Measurements from ENCODE around the gene FMN1. TPM values are rescaled to one million over a fixed set of nuclear protein-coding genes. Genes with fewer than 3 reads are reported as not detected.

The FMN1 gene
- total RNA-seq, 1 experiment from 2014 or later, result 1.2 TPM

DNA sequence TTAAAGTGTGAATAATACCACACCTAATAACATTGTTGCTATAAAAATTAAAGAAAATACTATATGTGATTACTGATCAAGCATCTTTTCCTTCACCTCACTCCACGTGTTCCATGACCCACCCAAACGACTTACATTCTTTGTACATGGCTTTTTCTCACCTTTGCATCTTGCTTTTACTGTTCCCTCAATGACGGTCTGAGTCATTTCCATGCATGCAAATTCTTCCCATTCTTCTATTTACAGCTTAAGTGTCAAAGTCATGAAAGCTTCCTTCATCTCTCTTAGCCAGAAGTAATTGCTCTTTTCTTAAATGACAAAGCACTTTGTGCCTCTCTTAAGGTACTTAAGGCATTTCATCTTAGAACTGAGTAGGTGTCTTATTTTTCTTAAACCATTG, 412.7 kb downstream of the FMN1 start:
- H3K27ac Mint-ChIP-seq (ENCODE audit: low read depth, unreplicated experiment), result no peak overlapping the region
- H3K9me3 Mint-ChIP-seq (ENCODE audit: unreplicated experiment), result no peaks in the 10 kb centered on the region
- ChIA-PET POLR2A (no interaction called here), CTCF (no interaction called here)
- no peak for DNase-seq (ENCODE audit: unreplicated experiment)
- H3K4me1 Mint-ChIP-seq (ENCODE audit: insufficient read depth, unreplicated experiment), result no peaks in the 10 kb centered on the region
- no TSS peak for BruUV-seq (replicated peaks)
- H3K36me3 Mint-ChIP-seq (ENCODE audit: insufficient read depth, unreplicated experiment), result no peaks in the 10 kb centered on the region
- H3K4me3 Mint-ChIP-seq (ENCODE audit: unreplicated experiment), result no peak overlapping the region
- H3K27me3 Mint-ChIP-seq (ENCODE audit: insufficient read depth, unreplicated experiment), result no peaks in the 10 kb centered on the region
- TF ChIP-seq, protein P1, sequence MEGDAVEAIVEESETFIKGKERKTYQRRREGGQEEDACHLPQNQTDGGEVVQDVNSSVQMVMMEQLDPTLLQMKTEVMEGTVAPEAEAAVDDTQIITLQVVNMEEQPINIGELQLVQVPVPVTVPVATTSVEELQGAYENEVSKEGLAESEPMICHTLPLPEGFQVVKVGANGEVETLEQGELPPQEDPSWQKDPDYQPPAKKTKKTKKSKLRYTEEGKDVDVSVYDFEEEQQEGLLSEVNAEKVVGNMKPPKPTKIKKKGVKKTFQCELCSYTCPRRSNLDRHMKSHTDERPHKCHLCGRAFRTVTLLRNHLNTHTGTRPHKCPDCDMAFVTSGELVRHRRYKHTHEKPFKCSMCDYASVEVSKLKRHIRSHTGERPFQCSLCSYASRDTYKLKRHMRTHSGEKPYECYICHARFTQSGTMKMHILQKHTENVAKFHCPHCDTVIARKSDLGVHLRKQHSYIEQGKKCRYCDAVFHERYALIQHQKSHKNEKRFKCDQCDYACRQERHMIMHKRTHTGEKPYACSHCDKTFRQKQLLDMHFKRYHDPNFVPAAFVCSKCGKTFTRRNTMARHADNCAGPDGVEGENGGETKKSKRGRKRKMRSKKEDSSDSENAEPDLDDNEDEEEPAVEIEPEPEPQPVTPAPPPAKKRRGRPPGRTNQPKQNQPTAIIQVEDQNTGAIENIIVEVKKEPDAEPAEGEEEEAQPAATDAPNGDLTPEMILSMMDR (IDR thresholded peaks at IDR 0.05; ENCODE audit: unreplicated experiment), result no peak
- intact Hi-C loops (cut with micrococcal nuclease), result no loop called here

- BruUV-seq (replicated peaks), result no TSS peak
- POLR2A ChIA-PET, result no interaction called here
- CTCF ChIA-PET, result no interaction called here
- H3K27me3 Mint-ChIP-seq (ENCODE audit: insufficient read depth, unreplicated experiment), result no peaks in the 10 kb centered on the region
- peaks cover 9% of the 10 kb centered on the region for H3K9me3 Mint-ChIP-seq (ENCODE audit: unreplicated experiment)
- intact Hi-C loops (cut with micrococcal nuclease), result no loop called here
- DNase-seq (ENCODE audit: unreplicated experiment), result no peak
- H3K4me1 Mint-ChIP-seq (ENCODE audit: insufficient read depth, unreplicated experiment), result no peaks in the 10 kb centered on the region
- no peaks in the 10 kb centered on the region for H3K36me3 Mint-ChIP-seq (ENCODE audit: insufficient read depth, unreplicated experiment)
- TF ChIP-seq, protein P1 (IDR thresholded peaks at IDR 0.05; ENCODE audit: unreplicated experiment), result no peak
- no peak overlapping the region for H3K4me3 Mint-ChIP-seq (ENCODE audit: unreplicated experiment)
- H3K27ac Mint-ChIP-seq (ENCODE audit: low read depth, unreplicated experiment), result no peak overlapping the region
Measured at GRCh38 chr15:32778391-32779176, 415.9 kb downstream of the FMN1 start.

- intact Hi-C loops (cut with micrococcal nuclease), result no loop called here
- no peaks in the 10 kb centered on the region for H3K4me1 Mint-ChIP-seq (ENCODE audit: insufficient read depth, unreplicated experiment)
Measured at GRCh38 chr15:32775103-32775502, 419.4 kb downstream of the FMN1 start.

GRCh38 chr15:32774022-32774421, 420.5 kb downstream of the FMN1 start:
- H3K36me3 Mint-ChIP-seq (ENCODE audit: insufficient read depth, unreplicated experiment), result no peaks in the 10 kb centered on the region
- peak; percentile 73 for DNase-seq (ENCODE audit: unreplicated experiment)
- H3K27me3 Mint-ChIP-seq (ENCODE audit: insufficient read depth, unreplicated experiment), result no peaks in the 10 kb centered on the region
- no peak overlapping the region for H3K27ac Mint-ChIP-seq (ENCODE audit: low read depth, unreplicated experiment)
- H3K9me3 Mint-ChIP-seq (ENCODE audit: unreplicated experiment), result peaks cover 9% of the 10 kb centered on the region
- TF ChIP-seq, protein P1 (IDR thresholded peaks at IDR 0.05; ENCODE audit: unreplicated experiment), result no peak
- no peak overlapping the region for H3K4me3 Mint-ChIP-seq (ENCODE audit: unreplicated experiment)
- BruUV-seq (replicated peaks), result no TSS peak
- CTCF ChIA-PET, result interaction anchor here (1.0 to 1.1 kb wide), 2 partner anchors 62 to 182 kb away, joined by 3 read pairs; no protein-coding TSS in a partner anchor
- POLR2A ChIA-PET, result no interaction called here
- no peaks in the 10 kb centered on the region for H3K4me1 Mint-ChIP-seq (ENCODE audit: insufficient read depth, unreplicated experiment)
- intact Hi-C loops (cut with micrococcal nuclease), result no loop called here

More at GRCh38 chr15:32775103-32775502, 419.4 kb downstream of the FMN1 start:
- H3K36me3 Mint-ChIP-seq (ENCODE audit: insufficient read depth, unreplicated experiment), result no peaks in the 10 kb centered on the region
- H3K4me3 Mint-ChIP-seq (ENCODE audit: unreplicated experiment), result no peak overlapping the region
- POLR2A ChIA-PET, result no interaction called here
- no TSS peak for BruUV-seq (replicated peaks)
- no peaks in the 10 kb centered on the region for H3K27me3 Mint-ChIP-seq (ENCODE audit: insufficient read depth, unreplicated experiment)
- H3K9me3 Mint-ChIP-seq (ENCODE audit: unreplicated experiment), result peaks cover 9% of the 10 kb centered on the region
- TF ChIP-seq, protein P1 (IDR thresholded peaks at IDR 0.05; ENCODE audit: unreplicated experiment), result no peak
- no peak overlapping the region for H3K27ac Mint-ChIP-seq (ENCODE audit: low read depth, unreplicated experiment)
- CTCF ChIA-PET, result interaction anchor here (0.6 to 1.1 kb wide), 3 partner anchors 61 to 181 kb away, joined by 3 read pairs; no protein-coding TSS in a partner anchor
- no peak for DNase-seq (ENCODE audit: unreplicated experiment)

Data from MCF 10A (cell line).